ENCODE measurements around the gene GBF1. TPM values are rescaled to one million over a fixed set of nuclear protein-coding genes. Genes with fewer than 3 reads are reported as not detected.
A peak's percentile ranks its signal among the peaks of the same experiment; 100 is the strongest.

The GBF1 gene
- polyA plus RNA-seq, 1 donor (not counting 4 experiments of a cell fraction or from before 2014, with no cell fraction given), result 17.4 TPM

DNA sequence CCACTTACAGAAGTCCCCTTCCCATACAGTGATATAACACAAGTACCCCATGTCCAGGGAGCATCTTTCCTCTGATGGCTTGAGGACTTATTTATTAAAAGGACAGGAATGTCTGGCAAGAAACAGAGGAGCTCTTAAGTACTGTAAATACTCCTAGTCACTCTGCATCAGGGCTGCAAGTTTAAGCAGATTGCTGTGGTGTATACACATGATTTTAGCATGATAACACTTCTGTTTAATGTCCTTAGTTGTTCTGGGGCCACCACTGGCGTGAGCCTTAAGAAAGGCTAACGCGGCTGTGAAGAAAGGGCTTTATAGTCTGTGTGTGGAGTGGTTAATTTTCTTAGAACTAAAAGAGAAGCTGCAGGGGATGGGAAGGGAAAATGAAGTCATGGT lies 65.7 kb downstream of the GBF1 start:
- H3K79me2 ChIP-seq (ENCODE audit: control insufficient read depth, insufficient read depth, low read length), result peaks cover 70% of the 10 kb centered on the region
- peaks cover 11% of the 10 kb centered on the region for H4K20me1 ChIP-seq (ENCODE audit: control insufficient read depth, extremely low read depth, insufficient read depth, low read length)

GRCh38 chr10:102312683-102313082 lies 67.4 kb downstream of the GBF1 start:
- dilution Hi-C loops (cut with MboI; ENCODE audit: extremely low pct_ligation_motif_present, low sequenced_read_pairs), result no loop called here

More for the DNA sequence above, 65.7 kb downstream of the GBF1 start:
- Histone ChIP-seq H3K9me3 (ENCODE audit: control insufficient read depth, low read depth, low read length) (no peaks in the 10 kb centered on the region), H2AFZ (ENCODE audit: control insufficient read depth, low read length) (no peak overlapping the region), H3K4me1 (ENCODE audit: control insufficient read depth, extremely low read depth, insufficient read depth, low read length) (peaks cover 27% of the 10 kb centered on the region), H3K27me3 (ENCODE audit: control insufficient read depth, extremely low read depth, insufficient read depth, low read length) (no peaks in the 10 kb centered on the region), H3K27ac (ENCODE audit: control insufficient read depth, insufficient read depth, low read length) (no peak overlapping the region), H3K4me3 (ENCODE audit: control insufficient read depth in 2 of 3, extremely low read depth in 1 of 3, insufficient read depth in 2 of 3, low read depth in 1 of 3, low read length in 3 of 3) (no peak overlapping the region), H3K36me3 (ENCODE audit: control insufficient read depth in 2 of 2, extremely low read depth in 1 of 2, insufficient read depth in 2 of 2, low read length in 2 of 2) (peaks cover 4 to 6% of the 10 kb centered on the region in 2 experiments), H3K9ac (ENCODE audit: control insufficient read depth, extremely low read depth, insufficient read depth, low read length) (no peak overlapping the region), H3K9me1 (ENCODE audit: control insufficient read depth, extremely low read depth, insufficient read depth, low read length) (peaks cover 8% of the 10 kb centered on the region), H3K4me2 (ENCODE audit: control insufficient read depth, extremely low read depth, insufficient read depth, low read depth, low read length) (no peak overlapping the region)
- DNase-seq (ENCODE audit: low read depth, low spot score), result no peak
- no peak for FAIRE-seq
- dilution Hi-C loops (cut with MboI; ENCODE audit: extremely low pct_ligation_motif_present, low sequenced_read_pairs), result no loop called here
- TF ChIP-seq EZH2 (IDR thresholded peaks at IDR 0.05; ENCODE audit: low read length), result no peak
- TF ChIP-seq, protein P1, sequence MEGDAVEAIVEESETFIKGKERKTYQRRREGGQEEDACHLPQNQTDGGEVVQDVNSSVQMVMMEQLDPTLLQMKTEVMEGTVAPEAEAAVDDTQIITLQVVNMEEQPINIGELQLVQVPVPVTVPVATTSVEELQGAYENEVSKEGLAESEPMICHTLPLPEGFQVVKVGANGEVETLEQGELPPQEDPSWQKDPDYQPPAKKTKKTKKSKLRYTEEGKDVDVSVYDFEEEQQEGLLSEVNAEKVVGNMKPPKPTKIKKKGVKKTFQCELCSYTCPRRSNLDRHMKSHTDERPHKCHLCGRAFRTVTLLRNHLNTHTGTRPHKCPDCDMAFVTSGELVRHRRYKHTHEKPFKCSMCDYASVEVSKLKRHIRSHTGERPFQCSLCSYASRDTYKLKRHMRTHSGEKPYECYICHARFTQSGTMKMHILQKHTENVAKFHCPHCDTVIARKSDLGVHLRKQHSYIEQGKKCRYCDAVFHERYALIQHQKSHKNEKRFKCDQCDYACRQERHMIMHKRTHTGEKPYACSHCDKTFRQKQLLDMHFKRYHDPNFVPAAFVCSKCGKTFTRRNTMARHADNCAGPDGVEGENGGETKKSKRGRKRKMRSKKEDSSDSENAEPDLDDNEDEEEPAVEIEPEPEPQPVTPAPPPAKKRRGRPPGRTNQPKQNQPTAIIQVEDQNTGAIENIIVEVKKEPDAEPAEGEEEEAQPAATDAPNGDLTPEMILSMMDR (optimal IDR thresholded peaks at IDR 0.05 in 1 of 3, IDR thresholded peaks at IDR 0.05 in 1 of 3, conservative IDR thresholded peaks at IDR 0.05 in 1 of 3; ENCODE audit: extremely low read depth in 1 of 3, insufficient read depth in 2 of 3, low read length in 3 of 3), result no peak

More at GRCh38 chr10:102312683-102313082, 67.4 kb downstream of the GBF1 start:
- no peak for TF ChIP-seq EZH2 (IDR thresholded peaks at IDR 0.05; ENCODE audit: low read length)
- TF ChIP-seq, protein P1 (optimal IDR thresholded peaks at IDR 0.05 in 1 of 3, IDR thresholded peaks at IDR 0.05 in 1 of 3, conservative IDR thresholded peaks at IDR 0.05 in 1 of 3; ENCODE audit: extremely low read depth in 1 of 3, insufficient read depth in 2 of 3, low read length in 3 of 3), result no peak
- Histone ChIP-seq H3K4me3 (ENCODE audit: control insufficient read depth in 2 of 3, extremely low read depth in 1 of 3, insufficient read depth in 2 of 3, low read depth in 1 of 3, low read length in 3 of 3) (no peak overlapping the region), H3K4me2 (ENCODE audit: control insufficient read depth, extremely low read depth, insufficient read depth, low read depth, low read length) (no peak overlapping the region), H2AFZ (ENCODE audit: control insufficient read depth, low read length) (no peak overlapping the region), H3K27ac (ENCODE audit: control insufficient read depth, insufficient read depth, low read length) (peak overlapping the region; percentile 14), H4K20me1 (ENCODE audit: control insufficient read depth, extremely low read depth, insufficient read depth, low read length) (peaks cover 11% of the 10 kb centered on the region), H3K9me3 (ENCODE audit: control insufficient read depth, low read depth, low read length) (no peaks in the 10 kb centered on the region), H3K36me3 (ENCODE audit: control insufficient read depth in 2 of 2, extremely low read depth in 1 of 2, insufficient read depth in 2 of 2, low read length in 2 of 2) (peaks cover 2 to 6% of the 10 kb centered on the region in 2 experiments), H3K9me1 (ENCODE audit: control insufficient read depth, extremely low read depth, insufficient read depth, low read length) (peaks cover 8% of the 10 kb centered on the region), H3K27me3 (ENCODE audit: control insufficient read depth, extremely low read depth, insufficient read depth, low read length) (no peaks in the 10 kb centered on the region), H3K9ac (ENCODE audit: control insufficient read depth, extremely low read depth, insufficient read depth, low read length) (no peak overlapping the region), H3K79me2 (ENCODE audit: control insufficient read depth, insufficient read depth, low read length) (peaks cover 65% of the 10 kb centered on the region), H3K4me1 (ENCODE audit: control insufficient read depth, extremely low read depth, insufficient read depth, low read length) (peaks cover 27% of the 10 kb centered on the region)
- DNase-seq (ENCODE audit: low read depth, low spot score) (no peak), FAIRE-seq (peak; percentile 29)
